Stimulated activated CD4-positive, alpha-beta T cell treated with anti-CD3 and anti-CD28 coated beads, Interleukin-4, amount 100 ng/mL, for 4 hours (primary cell): ENCODE measurements around the gene CELSR1.
"Not testable (repeated sequence)": the region's sequence is repeated elsewhere in the genome, so short reads cannot be mapped to it uniquely, and the experiment has no call there.

Source experiments
- DNase-seq, 2 experiments: peaks; one replicate each; pipeline ENCODE4 v3.0.0-alpha.2; 2020

CELSR1 gene

DNA sequence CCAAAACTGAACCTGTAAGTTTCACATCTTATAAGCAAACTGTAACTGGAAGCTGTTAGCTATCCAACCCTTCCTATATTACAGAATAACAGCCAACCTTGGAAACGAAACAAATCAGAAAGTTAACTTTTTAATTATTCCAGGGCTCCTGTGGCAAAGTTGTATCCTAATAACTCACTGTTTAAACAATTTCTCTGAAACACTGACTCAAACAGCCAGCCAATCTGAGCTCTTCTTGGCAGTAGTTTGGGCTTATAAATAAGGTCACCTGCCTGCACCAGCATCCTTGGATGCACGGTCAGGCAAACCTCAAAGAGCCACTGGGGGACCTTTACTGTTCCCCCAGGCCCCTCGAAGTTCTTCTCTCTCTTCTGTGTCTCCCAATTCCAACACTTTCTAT lies 5.0 kb downstream of the CELSR1 start:
- no peak for DNase-seq

DNA sequence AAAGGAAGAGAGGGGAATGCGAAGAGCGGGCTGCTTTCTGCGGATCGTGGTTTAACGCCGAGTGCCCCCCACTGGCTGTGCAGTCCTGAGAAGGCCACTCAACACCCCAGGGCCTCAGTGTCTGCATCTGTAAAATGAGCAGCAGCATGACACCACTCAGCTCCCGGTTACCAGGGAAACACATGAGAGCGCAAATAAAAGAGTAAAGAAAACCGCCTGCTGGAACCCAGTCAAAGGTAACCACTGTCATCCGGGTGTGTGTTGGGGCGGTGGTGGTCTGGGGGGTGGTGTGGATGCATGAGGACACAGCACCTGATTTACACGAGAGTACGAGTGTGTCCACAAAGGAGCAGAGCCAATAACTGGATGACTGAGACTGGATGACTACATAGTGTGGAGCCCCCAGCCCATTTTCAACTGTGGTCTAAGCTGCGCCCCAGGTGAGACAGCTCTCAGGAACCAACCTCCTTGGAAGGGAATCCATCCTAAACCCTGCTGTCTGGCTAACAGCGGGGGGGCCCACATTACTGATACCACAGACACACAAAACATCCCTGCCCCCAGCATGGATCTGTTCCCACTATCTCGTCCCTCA lies 5.7 kb downstream of the CELSR1 start:
- DNase-seq: no peak

DNA sequence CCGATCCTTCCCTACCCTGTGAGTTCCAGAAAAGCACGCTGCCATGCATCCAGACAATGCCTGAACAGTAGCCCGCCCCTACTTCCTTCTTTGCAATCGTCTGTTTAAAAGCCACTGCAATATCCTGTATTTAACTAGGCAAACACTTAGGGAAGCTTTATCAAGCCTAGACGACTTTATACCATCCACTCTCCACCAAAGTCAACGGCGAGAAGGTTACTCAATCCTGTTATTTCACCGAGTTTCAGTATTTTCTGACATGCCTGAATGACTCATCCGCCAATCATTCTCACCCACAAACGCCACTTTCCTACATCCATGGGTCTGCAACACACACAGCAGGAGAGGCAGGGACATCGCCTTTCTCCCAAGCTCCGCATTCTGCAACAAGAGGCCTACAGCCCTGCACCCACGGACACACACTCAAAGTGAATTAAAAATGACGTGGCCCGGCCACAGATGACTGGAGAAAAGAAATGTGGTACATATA lies 9.3 kb downstream of the CELSR1 start:
- DNase-seq: no peak

DNA sequence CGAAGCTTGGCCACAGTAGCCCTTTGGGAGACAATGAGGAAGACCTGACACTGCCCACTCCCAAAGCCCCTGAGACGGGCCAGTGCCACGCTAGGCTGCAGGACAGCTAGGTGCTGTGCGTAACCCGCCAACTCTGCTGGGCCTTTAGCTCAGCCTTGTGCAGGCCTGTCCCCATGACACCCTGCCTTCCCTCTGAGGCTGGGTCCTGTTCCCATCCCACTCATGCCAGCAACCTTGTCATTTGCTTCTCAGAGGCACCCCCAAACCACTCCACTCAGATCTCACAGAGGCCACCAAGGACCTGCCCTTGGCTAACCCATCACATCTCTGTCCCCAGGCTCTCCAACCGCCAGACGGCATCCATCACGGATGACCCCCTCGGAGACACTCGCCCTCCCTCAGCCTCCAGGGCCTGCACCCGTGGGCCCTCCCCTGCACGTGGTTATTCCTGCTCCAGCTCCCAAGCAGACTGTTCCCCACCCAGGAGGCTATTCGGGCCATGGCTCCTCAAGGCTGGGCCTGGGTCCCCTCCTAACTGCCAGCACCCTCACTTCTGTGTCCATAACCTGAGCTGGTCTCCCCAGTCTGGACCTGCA lies 11.1 kb downstream of the CELSR1 start:
- DNase-seq: no peak

DNA sequence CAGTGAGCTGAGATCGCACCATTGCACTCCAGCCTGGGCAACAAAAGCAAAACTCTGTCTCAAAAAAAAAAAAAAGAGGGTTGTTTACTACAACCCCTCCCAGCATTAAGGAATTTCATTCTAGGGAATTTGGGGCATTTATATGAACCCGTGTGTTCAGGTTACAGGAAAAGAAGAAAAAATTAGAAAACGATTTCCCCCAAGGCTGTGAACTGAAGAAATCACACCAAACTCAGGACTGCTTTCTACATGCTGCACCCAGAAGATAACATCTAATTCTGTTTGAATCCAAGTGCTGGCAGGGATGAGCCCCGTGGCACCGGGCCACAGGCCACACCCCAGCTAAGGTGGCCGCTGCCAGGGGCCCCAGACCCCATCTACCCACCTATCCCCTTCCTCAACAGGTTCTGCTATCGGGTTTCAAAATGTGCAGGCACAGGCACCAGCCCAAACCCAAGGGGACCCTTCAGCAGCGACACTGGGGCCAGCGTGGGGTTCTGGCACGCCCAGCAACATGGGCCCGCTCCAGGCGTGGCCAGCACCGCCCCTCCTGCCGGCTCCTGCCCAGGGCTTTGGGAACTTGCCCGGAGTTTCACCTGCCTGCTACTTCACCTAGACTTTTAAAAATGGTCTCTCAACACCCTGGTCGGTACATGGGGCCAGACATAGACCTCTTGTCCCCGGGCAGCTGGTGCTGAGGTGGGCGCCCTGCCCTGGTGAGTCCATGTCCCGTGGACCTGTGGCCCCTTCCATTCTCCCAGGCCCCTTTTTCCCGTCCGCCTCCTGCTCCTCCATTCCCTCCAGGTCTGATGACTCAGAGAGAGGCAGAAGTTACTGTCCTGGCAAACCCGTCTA lies 11.8 kb downstream of the CELSR1 start:
- DNase-seq: no peak

DNA sequence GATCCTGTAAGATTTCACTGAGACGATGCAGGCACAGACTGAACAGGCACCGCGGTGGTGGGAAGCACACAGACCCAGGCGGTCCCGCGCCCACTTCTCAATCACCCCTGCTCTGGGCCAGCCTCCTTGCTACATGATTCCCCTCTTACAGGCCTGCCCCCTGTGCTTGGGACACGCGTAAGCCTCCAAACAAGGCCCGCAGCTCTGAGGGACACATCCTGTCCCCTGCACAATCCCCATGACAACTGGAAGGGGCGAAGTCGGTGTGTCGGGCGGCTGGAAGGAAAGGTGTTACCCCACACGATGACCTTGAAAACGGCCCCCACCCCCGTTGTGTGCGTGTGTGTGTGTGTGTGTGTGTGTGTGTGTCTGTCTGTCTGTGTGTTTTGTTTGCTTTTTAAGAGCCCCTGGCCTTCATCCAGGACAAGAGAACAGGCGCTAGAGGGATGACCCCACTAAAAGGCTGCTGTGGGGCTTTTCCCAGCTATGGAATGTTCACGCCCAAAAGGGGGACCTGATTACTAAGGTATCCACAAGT lies 13.1 kb downstream of the CELSR1 start:
- DNase-seq: no peak

DNA sequence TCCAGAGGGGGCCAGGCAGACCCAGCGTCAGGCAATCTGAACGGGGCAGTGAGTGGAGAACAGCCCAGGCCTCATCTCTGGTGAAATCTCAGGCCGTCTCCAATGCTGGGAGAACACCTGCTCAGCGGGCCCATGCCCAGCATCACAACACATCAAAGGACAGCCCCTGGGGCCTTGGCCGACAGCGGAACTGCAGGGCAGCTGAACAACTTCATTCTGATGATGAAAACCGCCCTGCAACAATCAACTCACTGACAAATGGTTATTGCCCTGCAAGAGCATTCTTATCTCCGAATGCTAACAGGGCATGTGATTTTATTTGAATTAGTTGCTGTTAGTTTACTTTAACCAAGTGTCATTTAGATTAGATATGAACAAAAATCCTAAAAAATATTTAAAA lies 14.6 kb downstream of the CELSR1 start:
- DNase-seq: no peak

DNA sequence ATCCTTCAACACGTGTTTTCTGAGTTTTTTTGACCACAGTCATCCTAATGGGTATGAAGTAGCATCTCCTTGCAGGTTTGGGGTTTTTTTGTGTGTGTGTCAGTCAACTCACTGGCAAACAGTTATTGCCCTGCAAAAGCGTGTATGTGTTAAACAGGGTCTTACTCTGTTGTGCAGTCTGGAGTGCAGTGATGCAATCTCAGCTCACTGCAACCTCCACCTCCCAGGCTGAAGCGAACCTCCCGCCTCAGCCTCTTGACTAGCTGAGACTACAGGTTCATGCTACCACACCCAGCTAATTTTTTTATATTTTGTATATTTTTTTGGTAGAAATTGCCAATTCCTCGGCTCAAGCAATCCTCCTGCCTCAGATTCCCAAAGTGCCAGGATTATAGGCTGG lies 15.4 kb downstream of the CELSR1 start:
- DNase-seq: no peak

DNA sequence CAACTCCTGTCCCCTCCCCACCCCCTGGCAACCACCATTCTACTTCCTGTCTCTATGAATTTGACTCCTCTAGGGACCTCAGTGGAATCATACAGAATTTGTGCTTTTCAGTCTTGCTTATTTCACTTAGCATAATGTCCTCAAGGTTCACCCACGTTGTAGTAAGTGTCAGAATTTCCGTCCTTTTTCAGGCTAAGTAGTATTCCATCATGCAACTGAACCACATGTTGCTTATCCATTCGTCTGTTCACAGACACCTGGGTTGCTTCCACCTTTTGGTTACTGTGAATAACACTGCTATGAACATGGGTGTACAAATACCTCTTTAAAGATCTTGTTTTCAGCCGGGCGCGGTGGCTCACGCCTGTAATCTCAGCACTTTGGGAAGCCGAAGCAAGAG lies 16.5 kb downstream of the CELSR1 start:
- DNase-seq: no peak

DNA sequence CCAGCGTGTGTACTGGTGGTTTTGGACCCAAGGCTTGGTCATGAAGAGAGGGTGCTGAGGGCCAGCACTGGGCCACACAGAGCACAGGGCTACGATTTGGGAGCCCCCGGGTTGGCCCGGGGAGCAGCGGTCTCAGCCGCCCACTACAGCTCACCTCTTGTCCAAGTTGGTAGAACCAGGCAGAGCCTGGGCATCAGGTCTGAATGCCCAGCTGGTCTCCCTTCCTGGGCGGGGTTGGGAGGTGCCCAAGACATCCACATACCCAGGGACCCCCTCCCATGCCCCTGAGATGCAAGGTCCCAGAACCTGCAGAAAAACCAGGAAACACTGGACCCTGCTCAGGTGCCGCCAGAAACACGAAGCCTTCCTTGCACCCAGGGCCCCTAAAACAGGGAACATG lies 18.0 kb downstream of the CELSR1 start:
- no peak for DNase-seq

DNA sequence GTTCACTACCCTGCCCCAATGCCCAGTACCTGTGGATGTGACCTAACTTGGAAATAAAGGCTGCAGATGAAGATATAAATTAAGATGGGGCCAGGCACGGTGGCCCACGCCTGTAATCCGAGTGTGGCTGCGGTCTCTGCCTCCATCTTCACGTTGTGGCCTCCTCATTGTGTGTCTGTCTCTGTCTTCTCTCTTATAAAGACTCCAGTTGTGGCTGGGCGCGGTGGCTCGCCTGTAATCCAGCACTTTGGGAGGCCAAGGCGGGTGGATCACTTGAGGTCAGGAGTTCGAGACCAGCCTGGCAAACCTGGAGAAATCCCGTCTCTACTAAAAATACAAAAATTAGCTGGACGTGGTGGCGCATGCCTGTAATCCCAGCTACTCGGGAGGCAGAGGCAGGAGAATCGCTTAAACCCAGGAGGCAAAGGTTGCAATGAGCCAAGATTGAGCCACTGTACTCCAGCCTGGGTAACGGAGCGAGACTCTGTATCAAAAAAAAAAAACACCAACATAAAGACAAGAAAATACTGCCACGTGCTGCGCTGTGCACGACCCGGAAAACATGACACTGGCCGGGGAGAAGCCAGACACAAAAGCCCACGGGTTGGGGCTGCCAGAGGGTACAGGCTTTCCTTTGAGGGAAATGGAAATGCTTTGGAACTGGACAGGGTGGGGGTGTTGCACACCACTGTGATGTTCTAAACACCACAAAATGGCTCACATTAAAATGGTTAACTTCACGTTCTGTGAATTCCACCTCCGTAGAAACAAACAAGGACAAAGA lies 18.7 kb downstream of the CELSR1 start:
- DNase-seq: no peak

DNA sequence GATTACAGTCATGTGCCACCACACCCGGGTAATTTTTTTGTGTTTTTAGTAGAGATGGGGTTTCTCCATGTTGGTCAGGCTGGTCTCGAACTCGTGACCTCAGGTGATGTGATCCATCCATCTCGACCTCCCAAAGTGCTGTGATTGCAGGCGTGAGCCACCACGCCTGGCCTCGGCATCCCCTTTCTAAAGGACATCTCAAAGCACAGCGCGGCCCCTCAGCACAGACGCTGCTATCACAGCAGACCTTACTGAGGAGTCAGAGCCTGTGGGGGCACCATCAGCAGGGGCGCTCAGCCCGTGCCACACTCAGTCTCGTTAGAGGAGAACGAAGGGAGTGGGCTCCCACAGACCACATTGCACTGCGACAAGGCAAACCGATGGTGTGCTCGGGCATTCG lies 19.4 kb downstream of the CELSR1 start:
- DNase-seq: no peak

DNA sequence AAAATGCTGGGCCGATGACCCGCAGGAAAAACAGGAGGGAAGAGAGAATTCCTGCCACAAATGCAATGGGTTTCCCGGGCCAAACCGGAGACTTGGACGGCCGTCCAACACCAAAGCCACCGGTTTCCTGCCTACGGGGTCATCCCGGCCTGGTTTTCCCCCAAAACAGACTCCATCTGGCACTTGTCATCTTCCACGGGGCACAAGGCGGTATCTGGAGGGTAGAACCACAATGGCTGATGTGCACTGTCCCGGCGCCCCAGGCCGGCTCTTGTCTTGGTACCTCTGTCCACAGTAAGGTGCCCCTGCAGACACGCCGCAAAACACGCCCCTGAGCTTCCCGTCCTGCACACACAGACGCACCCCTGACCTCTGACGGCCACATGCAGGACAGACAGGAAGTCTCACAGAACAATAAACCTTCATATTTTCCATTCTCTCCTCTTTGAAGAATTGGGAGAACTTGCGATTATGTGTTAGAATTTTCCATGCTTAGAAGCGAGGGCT lies 20.1 kb downstream of the CELSR1 start:
- no peak for DNase-seq

DNA sequence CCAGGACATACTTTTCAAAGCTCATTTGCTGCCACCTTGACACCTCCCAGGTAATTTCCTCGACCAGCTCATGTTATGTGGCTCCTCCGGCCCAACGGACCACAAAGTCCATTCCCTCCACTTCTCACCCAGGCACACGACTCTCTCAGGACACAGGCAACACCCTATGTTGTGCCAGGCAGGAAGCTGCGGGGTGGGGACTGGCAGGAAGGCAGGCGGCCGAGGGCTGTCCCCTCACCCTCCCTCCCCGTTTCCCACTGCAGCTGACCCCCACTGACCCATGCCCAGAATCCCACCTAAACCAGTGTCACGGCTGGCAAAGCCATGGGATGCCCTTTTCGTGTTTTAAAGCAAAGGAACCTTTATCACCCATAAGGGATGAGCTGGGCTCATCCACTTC lies 20.8 kb downstream of the CELSR1 start:
- DNase-seq: no peak

DNA sequence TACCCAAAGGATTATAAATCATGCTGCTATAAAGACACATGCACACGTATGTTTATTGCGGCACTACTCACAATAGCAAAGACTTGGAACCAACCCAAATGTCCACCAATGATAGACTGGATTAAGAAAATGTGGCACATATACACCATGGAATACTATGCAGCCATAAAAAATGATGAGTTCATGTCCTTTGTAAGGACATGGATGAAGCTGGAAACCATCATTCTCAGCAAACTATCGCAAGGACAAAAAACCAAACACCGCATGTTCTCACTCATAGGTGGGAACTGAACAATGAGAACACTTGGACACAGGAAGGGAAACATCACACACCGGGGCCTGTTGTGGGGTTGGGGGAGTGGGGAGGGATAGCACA lies 21.3 kb downstream of the CELSR1 start:
- DNase-seq: not testable (repeated sequence)

DNA sequence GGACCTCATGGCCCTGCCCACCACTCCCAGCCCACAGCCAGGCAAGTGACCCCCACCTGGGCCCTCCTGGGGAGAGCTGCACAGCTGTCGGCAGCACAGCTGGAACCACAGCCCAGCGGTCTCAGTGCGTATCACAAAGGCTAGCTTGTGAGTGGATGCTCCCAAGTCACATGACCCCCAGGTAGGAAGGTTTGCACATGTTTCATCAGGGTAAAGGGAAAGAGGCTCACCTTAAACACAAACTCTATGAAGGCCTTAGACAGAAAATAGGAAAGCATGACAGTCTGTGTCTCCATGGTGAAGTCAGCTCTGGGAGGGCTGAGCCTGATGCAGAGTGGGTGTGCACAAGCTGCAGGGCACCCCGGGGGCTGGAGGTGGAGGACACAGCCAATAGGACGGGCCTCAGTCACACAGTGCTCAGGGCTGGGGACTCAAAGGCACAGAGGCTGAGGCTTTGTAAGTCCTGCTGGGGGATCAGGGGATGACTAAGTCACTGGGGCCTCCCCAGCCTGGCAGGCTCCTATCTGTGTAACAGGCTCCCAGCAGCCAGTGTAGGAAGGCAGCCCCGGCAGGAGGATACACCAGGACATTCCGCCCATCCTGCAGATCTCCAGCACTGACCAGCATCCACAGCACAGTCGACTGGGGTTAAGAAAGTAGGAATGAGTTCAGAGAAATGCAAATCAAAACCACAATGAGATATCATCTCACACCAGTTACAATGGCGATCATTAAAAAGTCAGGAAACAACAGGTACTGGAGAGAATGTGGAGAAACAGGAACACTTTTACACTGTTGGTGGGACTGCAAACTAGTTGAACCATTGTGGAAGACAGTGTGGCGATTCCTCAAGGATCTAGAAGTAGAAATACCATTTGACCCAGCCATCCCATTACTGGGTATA lies 22.0 kb downstream of the CELSR1 start:
- DNase-seq: no peak

DNA sequence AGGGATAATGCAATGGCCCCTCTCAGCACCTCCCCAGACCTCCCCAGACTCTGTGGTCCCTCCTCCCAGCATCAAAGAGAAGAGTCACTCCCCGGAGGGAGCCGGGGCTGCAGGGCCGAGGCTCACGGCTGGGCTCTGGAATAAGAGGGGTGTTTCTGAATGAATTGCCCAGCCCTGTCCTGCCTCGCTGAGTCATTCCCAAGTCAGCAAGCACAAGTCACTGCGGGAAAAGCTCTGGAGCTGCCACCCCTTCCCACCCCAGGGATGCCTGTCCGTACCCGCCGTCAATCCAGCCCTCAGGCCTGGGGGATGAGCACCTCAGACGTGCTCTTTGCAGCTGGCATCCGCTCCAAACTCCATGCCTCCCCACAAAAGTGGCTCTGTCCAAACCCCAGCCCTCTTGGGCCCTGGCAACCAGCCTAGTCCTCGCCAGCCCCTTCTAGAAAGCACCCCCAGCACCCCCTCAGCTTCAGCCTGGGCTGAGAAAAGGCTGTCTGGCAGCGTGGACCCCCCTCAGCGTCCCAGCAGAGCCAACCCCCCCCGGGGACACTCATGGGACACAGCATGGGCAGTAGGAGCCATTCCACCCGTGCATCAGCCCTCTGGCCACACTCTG lies 22.7 kb downstream of the CELSR1 start:
- DNase-seq: no peak

DNA sequence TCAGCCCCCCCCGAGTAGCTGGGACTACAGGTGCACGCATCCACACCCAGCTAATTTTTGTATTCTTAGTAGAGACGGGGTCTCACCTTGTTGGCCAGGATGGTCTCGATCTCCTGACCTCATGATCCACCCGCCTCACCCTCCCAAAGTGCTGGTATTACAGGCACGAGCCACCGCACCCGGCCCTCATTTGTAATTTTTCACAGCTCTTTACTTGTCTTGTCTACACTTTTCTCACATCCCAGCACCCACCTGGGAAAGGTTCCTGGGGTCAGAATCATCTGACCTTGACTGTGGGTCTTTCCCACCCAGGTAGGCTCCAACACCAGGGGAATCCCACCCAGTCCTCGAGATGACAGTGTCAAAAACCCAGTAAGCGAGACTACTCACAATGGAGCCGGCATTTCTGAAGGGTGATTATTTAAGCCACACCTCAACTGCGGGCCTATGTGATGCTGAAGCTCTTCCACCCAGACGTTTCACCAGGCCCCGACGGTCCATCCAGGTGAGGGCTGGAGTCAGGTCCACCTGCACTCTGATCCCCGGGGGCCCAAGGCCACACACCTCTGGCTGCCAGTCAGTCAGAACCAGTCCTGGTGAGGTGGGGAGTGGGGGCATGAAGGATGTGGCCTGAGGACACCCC lies 23.4 kb downstream of the CELSR1 start:
- no peak for DNase-seq

DNA sequence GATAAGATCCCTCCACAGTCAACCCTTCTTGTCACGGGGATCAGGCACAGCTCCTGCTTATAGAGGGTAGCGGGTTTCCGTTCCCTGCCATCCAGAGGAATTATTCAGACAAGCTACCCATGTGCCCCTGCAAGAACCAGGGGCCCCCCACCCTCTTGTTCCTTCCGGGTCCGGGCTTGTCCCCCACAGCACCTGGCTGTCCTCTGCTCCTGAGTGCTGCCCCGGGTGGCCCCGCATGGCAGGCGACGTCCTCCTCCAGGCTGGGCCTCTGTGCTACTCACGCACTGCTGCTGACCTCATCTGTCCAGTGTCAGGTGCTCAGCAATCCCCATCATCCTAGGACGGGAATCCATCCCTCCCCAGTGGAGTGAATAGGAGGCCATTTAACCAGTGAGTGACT lies 24.7 kb downstream of the CELSR1 start:
- no peak for DNase-seq

DNA sequence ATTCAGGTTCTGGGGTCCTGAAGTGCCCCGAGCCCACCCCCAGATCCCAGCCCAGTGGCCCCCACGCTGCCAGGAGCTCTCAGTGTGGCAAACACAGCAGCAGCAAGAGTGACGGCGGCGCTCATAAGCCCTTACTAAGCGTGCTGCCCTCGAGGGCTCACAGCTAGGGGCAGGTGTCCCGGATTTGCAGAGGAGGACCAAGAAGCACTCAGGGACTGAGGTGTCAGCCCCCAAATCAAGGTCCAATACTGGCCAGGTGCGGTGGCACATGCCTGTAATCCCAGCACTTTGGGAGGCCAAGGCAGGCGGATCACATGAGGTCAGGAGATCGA lies 25.4 kb downstream of the CELSR1 start:
- no peak for DNase-seq
